PC-9 (cell line): ENCODE measurements around the gene SNRNP25. TPM values are rescaled to one million over a fixed set of nuclear protein-coding genes. Genes with fewer than 3 reads are reported as not detected.
"Not testable (repeated sequence)": the region's sequence is repeated elsewhere in the genome, so short reads cannot be mapped to it uniquely, and the experiment has no call there.

Experiments used
- BruUV-seq: library from RNA; stranded (reverse); fragments of 400-500 nt; replicated peaks from 2 replicates; lab custom pipeline; 2021; lab: Mats Ljungman, UMichigan
- CTCF ChIA-PET: fragments of 300-600 bp; sonication (Branson Sonifier 250); formaldehyde crosslinking; loops from one replicate; lab custom pipeline; 2022; ENCODE audit warnings: antibody characterized with exemption; lab: Charles Lee
- POLR2A ChIA-PET: fragments of 300-600 bp; sonication (Branson Sonifier 250); formaldehyde crosslinking; loops from one replicate; lab custom pipeline; 2022; ENCODE audit warnings: antibody characterized with exemption; ENCODE audit not compliant: unreplicated experiment; lab: Charles Lee
- DNase-seq, 2 experiments: peaks; one replicate each; pipeline versions ENCODE4 v3.0.0 to v3.0.0-alpha.2; 2015 to 2022; ENCODE audit warnings: mixed read lengths in 1 of 2
- H2AFZ ChIP-seq: fragments of 200-600 bp; sonication (generic); 2 replicates; pipeline ENCODE4 v1.8.1; 2017; ENCODE audit warnings: antibody characterized with exemption
- H3F3A ChIP-seq: fragments of 200-600 bp; sonication (generic); 2 replicates; pipeline ENCODE4 v1.8.1; 2017; ENCODE audit warnings: antibody characterized with exemption, mild to moderate bottlenecking, low read depth; ENCODE audit not compliant: insufficient read depth
- H3K27ac ChIP-seq: fragments of 200-600 bp; sonication (generic); 2 replicates; pipeline ENCODE4 v1.6.1; 2016; ENCODE audit warnings: mixed run types
- H3K27me3 ChIP-seq: fragments of 200-600 bp; sonication (generic); 2 replicates; pipeline ENCODE4 v1.6.1; 2016; ENCODE audit warnings: low read depth, mixed run types; ENCODE audit not compliant: insufficient read depth
- H3K36me3 ChIP-seq: fragments of 200-600 bp; sonication (generic); 2 replicates; pipeline ENCODE4 v1.6.1; 2016; ENCODE audit warnings: low read depth, mixed run types
- H3K4me1 ChIP-seq: fragments of 200-600 bp; sonication (generic); replicated peaks from 2 replicates; pipeline ENCODE4 v1.6.1; 2016; ENCODE audit warnings: mixed run types; ENCODE audit not compliant: insufficient read depth
- H3K4me2 ChIP-seq: fragments of 200-600 bp; sonication (generic); 2 replicates; pipeline ENCODE4 v1.6.1; 2017; ENCODE audit warnings: mixed run types
- H3K4me3 ChIP-seq: fragments of 200-600 bp; sonication (generic); 2 replicates; pipeline ENCODE4 v1.6.1; 2016; ENCODE audit warnings: mixed run types
- H3K79me2 ChIP-seq: fragments of 200-600 bp; sonication (generic); 2 replicates; pipeline ENCODE4 v1.6.1; 2017; ENCODE audit warnings: low read depth, mixed run types
- H3K9me2 ChIP-seq: fragments of 200-600 bp; sonication (generic); 2 replicates; pipeline ENCODE4 v1.8.1; 2017; ENCODE audit warnings: mild to moderate bottlenecking; ENCODE audit not compliant: insufficient read depth
- H3K9me3 ChIP-seq: fragments of 200-600 bp; sonication (generic); 2 replicates; pipeline ENCODE4 v1.8.1; 2016; ENCODE audit warnings: low read depth; ENCODE audit not compliant: insufficient read depth
- H4K20me1 ChIP-seq: fragments of 200-600 bp; sonication (generic); 2 replicates; pipeline ENCODE4 v1.8.1; 2017; ENCODE audit not compliant: insufficient read depth
- EZH2 ChIP-seq: fragments of 200-600 bp; sonication (generic); IDR thresholded peaks from 2 replicates; pipeline ENCODE4 v1.8.0; 2017; ENCODE audit warnings: antibody characterized with exemption, low read depth
- intact Hi-C: fragments of 100-400 bp; cut with micrococcal nuclease; formaldehyde crosslinking; loops from one replicate; pipeline ENCODE4 v1.10.0; 2022; ENCODE audit not compliant: unreplicated experiment
- total RNA-seq: library from RNA; stranded (reverse); gene quantifications from 2 replicates; pipeline ENCODE4 v1.2.3, GENCODE V29; 2021
- TF ChIP-seq, protein P1 (sequence below): fragments of 200-600 bp; sonication (generic); conservative IDR thresholded peaks from 2 replicates; pipeline ENCODE4 v1.6.1; 2017; ENCODE audit warnings: mixed run types, antibody characterized with exemption, mild to moderate bottlenecking, moderate library complexity

SNRNP25 gene
- total RNA-seq, 1 experiment from 2014 or later, result 61.4 TPM

- Histone ChIP-seq H3K4me1 (no peaks in the 10 kb centered on the region), H2AFZ (no peak overlapping the region), H3K27ac (no peak overlapping the region), H3K9me3 (no peaks in the 10 kb centered on the region), H3K27me3 (no peaks in the 10 kb centered on the region), H3K79me2 (peaks cover 15% of the 10 kb centered on the region; the same call in 1 of the 2 replicates), H3K36me3 (peaks cover 7% of the 10 kb centered on the region), H3K4me2 (no peak overlapping the region), H3K4me3 (no peak overlapping the region), H4K20me1 (no peaks in the 10 kb centered on the region), H3K9me2 (no peaks in the 10 kb centered on the region), H3F3A (peaks cover 11% of the 10 kb centered on the region; the same call in 1 of the 2 replicates)
- ChIA-PET CTCF (no interaction called here), POLR2A (no interaction called here)
- no TSS peak for BruUV-seq
- no peak for TF ChIP-seq EZH2
- TF ChIP-seq, protein P1, sequence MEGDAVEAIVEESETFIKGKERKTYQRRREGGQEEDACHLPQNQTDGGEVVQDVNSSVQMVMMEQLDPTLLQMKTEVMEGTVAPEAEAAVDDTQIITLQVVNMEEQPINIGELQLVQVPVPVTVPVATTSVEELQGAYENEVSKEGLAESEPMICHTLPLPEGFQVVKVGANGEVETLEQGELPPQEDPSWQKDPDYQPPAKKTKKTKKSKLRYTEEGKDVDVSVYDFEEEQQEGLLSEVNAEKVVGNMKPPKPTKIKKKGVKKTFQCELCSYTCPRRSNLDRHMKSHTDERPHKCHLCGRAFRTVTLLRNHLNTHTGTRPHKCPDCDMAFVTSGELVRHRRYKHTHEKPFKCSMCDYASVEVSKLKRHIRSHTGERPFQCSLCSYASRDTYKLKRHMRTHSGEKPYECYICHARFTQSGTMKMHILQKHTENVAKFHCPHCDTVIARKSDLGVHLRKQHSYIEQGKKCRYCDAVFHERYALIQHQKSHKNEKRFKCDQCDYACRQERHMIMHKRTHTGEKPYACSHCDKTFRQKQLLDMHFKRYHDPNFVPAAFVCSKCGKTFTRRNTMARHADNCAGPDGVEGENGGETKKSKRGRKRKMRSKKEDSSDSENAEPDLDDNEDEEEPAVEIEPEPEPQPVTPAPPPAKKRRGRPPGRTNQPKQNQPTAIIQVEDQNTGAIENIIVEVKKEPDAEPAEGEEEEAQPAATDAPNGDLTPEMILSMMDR, result no peak
- DNase-seq, result no peak
- intact Hi-C loops, result no loop called here
These were observed 8.2 kb upstream of the SNRNP25 start for GRCh38 chr16:45454-45853.

- H4K20me1 ChIP-seq, intact Hi-C loops, H3K4me1 ChIP-seq, CTCF ChIA-PET, H3K27me3 ChIP-seq, DNase-seq, POLR2A ChIA-PET, H3K4me2 ChIP-seq, H3K9me2 ChIP-seq, H3K27ac ChIP-seq, BruUV-seq, H3K4me3 ChIP-seq, H3K9me3 ChIP-seq, H2AFZ ChIP-seq: not testable (repeated sequence)
- Histone ChIP-seq H3K79me2 (peaks cover 26% of the 10 kb centered on the region), H3K36me3 (peaks cover 13% of the 10 kb centered on the region), H3F3A (peaks cover 14% of the 10 kb centered on the region)
These were observed 7.1 kb upstream of the SNRNP25 start for GRCh38 chr16:46510-46909.

GRCh38 chr16:47234-47633 is 6.4 kb upstream of the SNRNP25 start:
- Histone ChIP-seq H3K27ac (no peak overlapping the region), H4K20me1 (0 out of 2 replicates have a peak, but pooled peaks cover 10% of the 10 kb centered on the region), H3K9me3 (no peaks in the 10 kb centered on the region), H2AFZ (no peak overlapping the region), H3K4me3 (no peak overlapping the region), H3K36me3 (peaks cover 13% of the 10 kb centered on the region), H3K4me2 (no peak overlapping the region), H3K27me3 (no peaks in the 10 kb centered on the region), H3F3A (peaks cover 13% of the 10 kb centered on the region), H3K4me1 (peaks cover 9% of the 10 kb centered on the region), H3K9me2 (no peaks in the 10 kb centered on the region), H3K79me2 (peaks cover 32% of the 10 kb centered on the region)
- CTCF ChIA-PET, result no interaction called here
- no TSS peak for BruUV-seq
- TF ChIP-seq EZH2, result no peak
- TF ChIP-seq, protein P1, result no peak
- no peak for DNase-seq
- POLR2A ChIA-PET, result no interaction called here
- intact Hi-C loops, result no loop called here
